GM23338 (cell line): ENCODE data around the gene TPRG1. TPM values are rescaled to one million over a fixed set of nuclear protein-coding genes. Genes with fewer than 3 reads are reported as not detected.

ENCODE experiments used
- ATAC-seq: fragments of 200-7000 bp; cut with Tn5 transposase; 3 replicates; pipeline ENCODE4 v1.9.1; 2020
- DNase-seq: peaks from one replicate; pipeline ENCODE4 v3.0.0-alpha.2; 2015; ENCODE audit warnings: low spot score
- H2AFZ ChIP-seq: fragments of 200-600 bp; sonication (generic); 2 replicates; pipeline ENCODE4 v1.8.0; 2016; ENCODE audit warnings: antibody characterized with exemption, mild to moderate bottlenecking, moderate library complexity
- H3F3A ChIP-seq: fragments of 200-600 bp; sonication (generic); replicated peaks from 2 replicates; pipeline ENCODE4 v1.8.0; 2017; ENCODE audit warnings: antibody characterized with exemption, mixed run types, low read depth
- H3K27ac ChIP-seq: fragments of 200-600 bp; sonication (generic); 2 replicates; pipeline ENCODE4 v1.6.1; 2016; ENCODE audit warnings: low read depth
- H3K27me3 ChIP-seq: fragments of 200-600 bp; sonication (generic); 2 replicates; pipeline ENCODE4 v1.8.0; 2016; ENCODE audit warnings: mild to moderate bottlenecking, mixed run types, moderate library complexity; ENCODE audit not compliant: insufficient read depth
- H3K36me3 ChIP-seq: fragments of 200-600 bp; sonication (generic); 2 replicates; pipeline ENCODE4 v1.8.0; 2016; ENCODE audit warnings: mild to moderate bottlenecking; ENCODE audit not compliant: insufficient read depth
- H3K4me1 ChIP-seq: fragments of 200-600 bp; sonication (generic); 2 replicates; pipeline ENCODE4 v1.8.0; 2016; ENCODE audit warnings: mild to moderate bottlenecking, moderate library complexity; ENCODE audit not compliant: insufficient read depth
- H3K4me2 ChIP-seq: fragments of 200-600 bp; sonication (generic); 2 replicates; pipeline ENCODE4 v1.7.1; 2017; ENCODE audit warnings: mixed run types
- H3K4me3 ChIP-seq: fragments of 200-600 bp; sonication (generic); 2 replicates; pipeline ENCODE4 v1.6.1; 2016; ENCODE audit warnings: mixed run types
- H3K79me2 ChIP-seq: fragments of 200-600 bp; sonication (generic); replicated peaks from 2 replicates; pipeline ENCODE4 v1.8.0; 2017; ENCODE audit warnings: mild to moderate bottlenecking; ENCODE audit not compliant: insufficient read depth
- H3K9me2 ChIP-seq: fragments of 200-600 bp; sonication (generic); 2 replicates; pipeline ENCODE4 v1.8.0; 2017; ENCODE audit not compliant: insufficient read depth
- H4K20me1 ChIP-seq: fragments of 200-600 bp; sonication (generic); replicated peaks from 2 replicates; pipeline ENCODE4 v1.8.0; 2017; ENCODE audit warnings: mild to moderate bottlenecking; ENCODE audit not compliant: insufficient read depth
- H3K27ac Mint-ChIP-seq: 2 replicates; pipeline ENCODE4 v1.8.0; 2020; ENCODE audit warnings: inconsistent platforms, mild to moderate bottlenecking, moderate library complexity, mixed read lengths
- H3K27me3 Mint-ChIP-seq: 3 replicates; pipeline ENCODE4 v1.8.0; 2022; ENCODE audit warnings: low read depth, mild to moderate bottlenecking, moderate library complexity, mixed read lengths, inconsistent platforms; ENCODE audit not compliant: insufficient read depth, poor library complexity
- H3K36me3 Mint-ChIP-seq: 3 replicates; pipeline ENCODE4 v1.8.0; 2021; ENCODE audit warnings: low read depth, mild to moderate bottlenecking, inconsistent platforms, moderate library complexity, mixed read lengths
- H3K4me1 Mint-ChIP-seq: 3 replicates; pipeline ENCODE4 v1.8.0; 2020; ENCODE audit warnings: mild to moderate bottlenecking, inconsistent platforms, mixed read lengths
- H3K4me3 Mint-ChIP-seq: 3 replicates; pipeline ENCODE4 v1.8.0; 2021; ENCODE audit warnings: moderate library complexity, mild to moderate bottlenecking, inconsistent platforms, mixed read lengths
- H3K9me3 Mint-ChIP-seq: 3 replicates; pipeline ENCODE4 v1.8.0; 2020; ENCODE audit warnings: moderate library complexity, mild to moderate bottlenecking, inconsistent platforms, mixed read lengths
- CREB1 ChIP-seq: fragments of 250-450 bp; sonication (Bioruptor Pico); IDR thresholded peaks from 2 replicates; pipeline ENCODE4 v1.5.0; 2020; ENCODE audit warnings: low read depth, mild to moderate bottlenecking, moderate library complexity
- CTCF ChIP-seq, 2 experiments: fragments of 200-600 bp in 1 of 2; sonication (generic) in 1 of 2; conservative IDR thresholded peaks; 2 replicates each; pipeline versions ENCODE4 v1.5.1 to v1.6.1; 2016 to 2017; ENCODE audit warnings: antibody characterized with exemption in 2 of 2, low read depth in 2 of 2, mild to moderate bottlenecking in 2 of 2, moderate library complexity in 1 of 2
- ETS1 ChIP-seq: IDR thresholded peaks from 2 replicates; pipeline ENCODE4 v1.6.1; 2016; ENCODE audit warnings: antibody characterized with exemption
- EZH2 ChIP-seq: fragments of 200-600 bp; sonication (generic); IDR thresholded peaks from one replicate; pipeline ENCODE4 v1.8.0; 2017; ENCODE audit warnings: antibody characterized with exemption, mild to moderate bottlenecking, low read depth; ENCODE audit not compliant: unreplicated experiment
- EZH2phosphoT487 ChIP-seq: fragments of 200-600 bp; sonication (generic); IDR thresholded peaks from one replicate; pipeline ENCODE4 v1.8.1; 2018; ENCODE audit warnings: antibody characterized with exemption; ENCODE audit not compliant: unreplicated experiment
- JUNB ChIP-seq: IDR thresholded peaks from one replicate; pipeline ENCODE4 v1.6.1; 2016; ENCODE audit warnings: antibody characterized with exemption; ENCODE audit not compliant: unreplicated experiment
- NANOG ChIP-seq: IDR thresholded peaks from 2 replicates; pipeline ENCODE4 v1.6.1; 2016; ENCODE audit warnings: antibody characterized with exemption, borderline replicate concordance
- POLR2AphosphoS5 ChIP-seq: IDR thresholded peaks from 2 replicates; pipeline ENCODE4 v1.6.1; 2016; ENCODE audit warnings: antibody characterized with exemption, low read depth
- REST ChIP-seq: IDR thresholded peaks from one replicate; pipeline ENCODE4 v1.6.1; 2018; ENCODE audit warnings: antibody characterized with exemption; ENCODE audit not compliant: unreplicated experiment
- STAT1 ChIP-seq: IDR thresholded peaks from one replicate; pipeline ENCODE4 v1.6.1; 2016; ENCODE audit warnings: antibody characterized with exemption; ENCODE audit not compliant: unreplicated experiment
- ZNF114 ChIP-seq: fragments of 250-450 bp; sonication (Bioruptor Pico); IDR thresholded peaks from 2 replicates; pipeline ENCODE4 v1.5.0; 2020; ENCODE audit warnings: mild to moderate bottlenecking, moderate library complexity
- ZNF331 ChIP-seq: fragments of 250-450 bp; sonication (Bioruptor Pico); IDR thresholded peaks from 2 replicates; pipeline ENCODE4 v1.5.0; 2020; ENCODE audit warnings: low read depth, mild to moderate bottlenecking, moderate library complexity
- ZNF462 ChIP-seq: fragments of 250-450 bp; sonication (Bioruptor Pico); IDR thresholded peaks from 2 replicates; pipeline ENCODE4 v1.5.0; 2020; ENCODE audit warnings: mild to moderate bottlenecking, moderate library complexity
- polyA plus RNA-seq: library from polyadenylated mRNA; unstranded; fragments of >200 nt; fragmentation: Nextera tagmentation; extraction: Ambion mirVana; gene quantifications from 2 replicates; pipeline ENCODE4 v1.2.1, GENCODE V29; 2016
- total RNA-seq: library from RNA; depleted of rRNA; stranded (reverse); fragments of >200 nt; shearing (Covaris generic); gene quantifications from 2 replicates; pipeline ENCODE4 v1.2.3, GENCODE V29; 2014

The TPRG1 gene
- total and polyA plus RNA-seq, 2 experiments from 2014 or later: 0.74 to 1.7 TPM

DNA sequence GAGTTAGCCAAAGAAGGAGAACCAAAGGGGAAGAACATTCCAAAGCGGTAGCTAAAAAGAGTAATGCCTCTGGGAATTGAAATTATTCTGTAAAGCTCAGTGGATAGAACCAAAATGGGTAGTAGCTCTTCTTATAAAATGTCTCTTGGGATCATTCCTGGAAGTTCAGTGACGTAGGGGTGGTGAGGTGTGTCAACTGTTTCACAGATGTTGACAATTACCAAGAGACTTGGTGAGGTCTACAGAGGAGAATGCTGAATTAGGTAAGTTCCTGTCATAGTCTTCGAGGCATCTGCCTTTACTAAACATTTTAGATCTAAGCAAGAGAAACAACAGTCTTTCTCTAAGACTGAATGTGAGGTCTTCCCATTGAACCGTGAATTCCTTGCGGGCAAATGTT is 67.8 kb downstream of the TPRG1 start:
- H3F3A ChIP-seq: no peaks in the 10 kb centered on the region
- no peak overlapping the region for H3K27ac ChIP-seq
- no peak overlapping the region for H3K4me3 ChIP-seq
- no peaks in the 10 kb centered on the region for H3K27me3 Mint-ChIP-seq
- no peak overlapping the region for H3K4me3 Mint-ChIP-seq
- no peaks in the 10 kb centered on the region for H3K27me3 ChIP-seq
- ATAC-seq (no peak), DNase-seq (no peak)
- H4K20me1 ChIP-seq: no peaks in the 10 kb centered on the region
- H3K4me2 ChIP-seq: no peak overlapping the region
- peaks cover 7% of the 10 kb centered on the region for H3K9me3 Mint-ChIP-seq
- H3K4me1 ChIP-seq: no peaks in the 10 kb centered on the region
- TF ChIP-seq EZH2: no peak
- TF ChIP-seq ZNF114 (CRISPR knock-in tag): no peak
- TF ChIP-seq EZH2phosphoT487: no peak
- no peak for TF ChIP-seq NANOG
- TF ChIP-seq POLR2AphosphoS5: no peak
- TF ChIP-seq JUNB: no peak
- TF ChIP-seq CTCF (conservative IDR thresholded peaks at IDR 0.05; ENCODE audit: low read depth in 2 of 2): no peak
- no peak for TF ChIP-seq ZNF331
- TF ChIP-seq STAT1: no peak
- no peak for TF ChIP-seq ZNF462
- no peak for TF ChIP-seq ETS1
- no peak for TF ChIP-seq REST
- TF ChIP-seq CREB1 (CRISPR knock-in tag): no peak
- H3K27ac Mint-ChIP-seq: no peak overlapping the region
- peaks cover 5% of the 10 kb centered on the region; the same call in 1 of the 2 replicates for H3K9me2 ChIP-seq
- H3K36me3 Mint-ChIP-seq: peaks cover 7% of the 10 kb centered on the region; the same call in 2 of the 3 replicates
- H3K36me3 ChIP-seq: peaks cover 7% of the 10 kb centered on the region; the same call in 1 of the 2 replicates
- no peak overlapping the region for H2AFZ ChIP-seq
- no peaks in the 10 kb centered on the region for H3K4me1 Mint-ChIP-seq
- no peaks in the 10 kb centered on the region for H3K79me2 ChIP-seq
